A673 (cell line): ENCODE data around the gene PARP12. TPM values are rescaled to one million over a fixed set of nuclear protein-coding genes. Genes with fewer than 3 reads are reported as not detected.

Source experiments
- BruUV-seq: library from RNA; stranded (reverse); fragments of 400-500 nt; replicated peaks from 2 replicates; lab custom pipeline; 2021; lab: Mats Ljungman, UMichigan
- CTCF ChIA-PET: fragments of 300-600 bp; sonication (Branson Sonifier 250); formaldehyde crosslinking; loops from one replicate; lab custom pipeline; 2022; ENCODE audit warnings: antibody characterized with exemption; lab: Charles Lee
- POLR2A ChIA-PET: fragments of 300-600 bp; sonication (Branson Sonifier 250); formaldehyde crosslinking; loops from one replicate; lab custom pipeline; 2022; ENCODE audit warnings: antibody characterized with exemption; ENCODE audit not compliant: low non-redundant PET; lab: Charles Lee
- DNase-seq: peaks from one replicate; pipeline ENCODE4 v3.0.0-alpha.2; 2015; ENCODE audit warnings: low spot score
- H3K27ac ChIP-seq: fragments of 200-600 bp; sonication (generic); 2 replicates; pipeline ENCODE4 v1.5.1; 2016; ENCODE audit warnings: mixed run types, low read depth, mild to moderate bottlenecking, mixed read lengths, antibody characterized with exemption, low read length; ENCODE audit not compliant: poor library complexity, severe bottlenecking
- H3K27me3 ChIP-seq: fragments of 200-600 bp; sonication (generic); replicated peaks from 2 replicates; pipeline ENCODE4 v1.6.1; 2017; ENCODE audit warnings: mixed run types, low read depth, mild to moderate bottlenecking, mixed read lengths, antibody characterized with exemption, low read length; ENCODE audit not compliant: insufficient read depth, poor library complexity
- H3K36me3 ChIP-seq: fragments of 200-600 bp; sonication (generic); 2 replicates; pipeline ENCODE4 v1.6.1; 2016; ENCODE audit warnings: mixed run types, mild to moderate bottlenecking, mixed read lengths, antibody characterized with exemption, low read length; ENCODE audit not compliant: insufficient read depth, poor library complexity, severe bottlenecking
- H3K4me1 ChIP-seq: fragments of 200-600 bp; sonication (generic); 2 replicates; pipeline ENCODE4 v1.6.1; 2017; ENCODE audit warnings: mixed run types, mild to moderate bottlenecking, mixed read lengths, antibody characterized with exemption, low read length; ENCODE audit not compliant: insufficient read depth, poor library complexity, severe bottlenecking
- H3K4me3 ChIP-seq: fragments of 200-600 bp; sonication (generic); 2 replicates; pipeline ENCODE4 v1.5.1; 2016; ENCODE audit warnings: low read depth, mixed run types, mild to moderate bottlenecking, mixed read lengths, low read length; ENCODE audit not compliant: poor library complexity, severe bottlenecking
- H3K9me3 ChIP-seq: fragments of 200-600 bp; sonication (generic); 2 replicates; pipeline ENCODE4 v1.6.1; 2016; ENCODE audit warnings: mixed run types, low read depth, mild to moderate bottlenecking, mixed read lengths, antibody characterized with exemption, low read length; ENCODE audit not compliant: poor library complexity, severe bottlenecking
- EZH2 ChIP-seq: fragments of 200-600 bp; sonication (generic); IDR thresholded peaks from 2 replicates; pipeline ENCODE4 v1.6.1; 2017; ENCODE audit warnings: borderline replicate concordance, low read depth, mild to moderate bottlenecking, mixed read lengths, antibody characterized with exemption, low read length; ENCODE audit not compliant: poor library complexity, severe bottlenecking
- intact Hi-C: fragments of 100-400 bp; cut with micrococcal nuclease; formaldehyde crosslinking; loops from one replicate; pipeline ENCODE4 v1.10.0; 2022; ENCODE audit not compliant: unreplicated experiment
- total RNA-seq: library from RNA; stranded (reverse); gene quantifications from 2 replicates; pipeline ENCODE4 v1.2.3, GENCODE V29; 2021
- TF ChIP-seq, protein P1 (sequence below): fragments of 300-800, 200-600 bp; sonication (generic); conservative IDR thresholded peaks from 2 replicates; pipeline ENCODE4 v1.5.1; 2017; ENCODE audit warnings: low read depth, mild to moderate bottlenecking, antibody characterized with exemption, low read length, moderate library complexity, mixed read lengths

Gene PARP12
- total RNA-seq, 1 experiment from 2014 or later: 17.8 TPM

DNA sequence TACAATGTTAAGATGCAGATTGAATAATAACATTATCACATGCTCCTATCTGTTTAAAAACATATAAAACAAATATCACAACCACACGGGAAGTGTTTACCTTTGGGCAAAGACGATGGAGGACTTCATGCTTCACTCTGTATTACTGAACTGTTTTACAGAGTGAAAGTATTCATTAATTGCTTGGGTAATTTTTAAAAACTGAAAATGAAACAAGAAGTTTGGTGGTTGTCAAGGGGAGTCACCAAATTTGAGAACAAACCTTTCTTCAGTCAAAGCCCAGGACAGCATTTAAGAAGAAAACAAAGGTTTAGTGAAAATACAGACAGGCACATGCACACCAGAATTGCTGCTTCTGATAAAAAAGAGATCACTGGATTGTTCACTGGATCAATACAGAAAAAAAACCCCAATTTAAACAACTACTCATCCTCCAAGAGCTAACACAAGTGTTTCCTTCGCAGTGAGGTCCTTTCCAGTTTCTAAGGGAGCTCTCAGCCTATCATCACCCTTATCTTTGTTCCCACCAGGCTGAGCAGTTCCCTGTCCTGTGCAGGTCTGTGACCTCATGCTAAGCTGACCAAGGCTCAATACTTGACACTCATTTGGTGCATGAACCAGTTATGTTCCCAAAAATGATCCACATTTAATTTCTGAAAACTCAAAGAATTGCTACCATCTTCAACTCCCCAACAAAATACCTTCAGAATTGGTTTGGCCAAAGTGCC is 8.8 kb downstream of the PARP12 start:
- no peak overlapping the region for H3K27ac ChIP-seq
- CTCF ChIA-PET: no interaction called here
- H3K4me1 ChIP-seq: no peaks in the 10 kb centered on the region
- BruUV-seq: no TSS peak
- POLR2A ChIA-PET: no interaction called here
- H3K9me3 ChIP-seq: no peaks in the 10 kb centered on the region
- H3K36me3 ChIP-seq: no peaks in the 10 kb centered on the region
- intact Hi-C loops: no loop called here
- no peak overlapping the region for H3K4me3 ChIP-seq
- TF ChIP-seq EZH2: no peak
- TF ChIP-seq, protein P1, sequence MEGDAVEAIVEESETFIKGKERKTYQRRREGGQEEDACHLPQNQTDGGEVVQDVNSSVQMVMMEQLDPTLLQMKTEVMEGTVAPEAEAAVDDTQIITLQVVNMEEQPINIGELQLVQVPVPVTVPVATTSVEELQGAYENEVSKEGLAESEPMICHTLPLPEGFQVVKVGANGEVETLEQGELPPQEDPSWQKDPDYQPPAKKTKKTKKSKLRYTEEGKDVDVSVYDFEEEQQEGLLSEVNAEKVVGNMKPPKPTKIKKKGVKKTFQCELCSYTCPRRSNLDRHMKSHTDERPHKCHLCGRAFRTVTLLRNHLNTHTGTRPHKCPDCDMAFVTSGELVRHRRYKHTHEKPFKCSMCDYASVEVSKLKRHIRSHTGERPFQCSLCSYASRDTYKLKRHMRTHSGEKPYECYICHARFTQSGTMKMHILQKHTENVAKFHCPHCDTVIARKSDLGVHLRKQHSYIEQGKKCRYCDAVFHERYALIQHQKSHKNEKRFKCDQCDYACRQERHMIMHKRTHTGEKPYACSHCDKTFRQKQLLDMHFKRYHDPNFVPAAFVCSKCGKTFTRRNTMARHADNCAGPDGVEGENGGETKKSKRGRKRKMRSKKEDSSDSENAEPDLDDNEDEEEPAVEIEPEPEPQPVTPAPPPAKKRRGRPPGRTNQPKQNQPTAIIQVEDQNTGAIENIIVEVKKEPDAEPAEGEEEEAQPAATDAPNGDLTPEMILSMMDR: no peak
- H3K27me3 ChIP-seq: no peaks in the 10 kb centered on the region
- no peak for DNase-seq

DNA sequence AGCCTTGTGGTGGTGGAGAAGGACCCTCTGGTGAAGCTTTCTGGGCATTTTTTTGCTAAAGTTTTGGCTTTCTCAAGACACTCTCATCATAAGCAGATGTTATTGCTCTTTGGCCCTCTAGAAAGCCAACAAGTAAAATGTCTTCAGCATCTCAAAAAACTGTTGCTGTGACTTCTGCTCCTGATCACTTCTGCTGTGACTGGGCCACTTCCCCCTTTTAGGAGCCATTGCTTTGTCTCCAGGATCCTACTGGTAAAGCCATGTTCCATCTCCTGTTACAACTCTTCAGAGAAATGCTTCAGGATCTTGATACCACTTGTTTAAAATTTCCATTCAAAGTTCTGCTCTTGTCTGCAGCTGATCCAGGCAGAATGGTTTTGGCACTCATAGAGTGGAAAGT is 10.9 kb downstream of the PARP12 start:
- Histone ChIP-seq H3K4me1 (no peaks in the 10 kb centered on the region), H3K36me3 (no peaks in the 10 kb centered on the region), H3K27ac (no peak overlapping the region), H3K9me3 (no peaks in the 10 kb centered on the region), H3K4me3 (no peak overlapping the region), H3K27me3 (no peaks in the 10 kb centered on the region)
- TF ChIP-seq EZH2: no peak
- TF ChIP-seq, protein P1: no peak
- CTCF ChIA-PET: no interaction called here
- intact Hi-C loops: no loop called here
- POLR2A ChIA-PET: no interaction called here
- no peak for DNase-seq
- BruUV-seq: no TSS peak

DNA sequence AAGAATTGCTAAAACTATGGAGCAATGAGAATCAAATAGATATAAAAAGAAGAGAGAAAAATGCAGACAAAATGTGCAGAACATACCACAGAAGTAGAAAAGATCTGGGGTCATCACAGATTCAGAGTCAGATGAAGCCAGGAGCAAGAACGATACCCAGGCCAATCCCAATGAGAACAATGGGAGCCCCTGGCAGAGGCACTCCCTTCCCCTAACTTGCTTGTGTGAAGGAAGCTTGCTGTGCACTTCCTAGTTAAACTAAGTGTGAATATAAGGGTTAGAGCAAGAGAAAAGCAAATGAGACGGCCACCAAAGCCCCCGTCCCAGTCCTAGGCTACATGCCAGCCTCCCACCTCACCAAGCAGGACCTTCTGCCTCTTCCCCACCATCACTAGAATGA is 12.7 kb downstream of the PARP12 start:
- Histone ChIP-seq H3K4me1 (no peaks in the 10 kb centered on the region), H3K36me3 (no peaks in the 10 kb centered on the region), H3K27ac (no peak overlapping the region), H3K27me3 (no peaks in the 10 kb centered on the region), H3K9me3 (no peaks in the 10 kb centered on the region), H3K4me3 (no peak overlapping the region)
- no peak for DNase-seq
- intact Hi-C loops: no loop called here
- TF ChIP-seq EZH2: no peak
- TF ChIP-seq, protein P1: no peak
- CTCF ChIA-PET: no interaction called here
- POLR2A ChIA-PET: no interaction called here
- BruUV-seq: no TSS peak
